Measurements from ENCODE around the gene CEACAM8. TPM values are rescaled to one million over a fixed set of nuclear protein-coding genes. Genes with fewer than 3 reads are reported as not detected.
A peak's percentile ranks its signal among the peaks of the same experiment; 100 is the strongest.
"Not testable (repeated sequence)": the region's sequence is repeated elsewhere in the genome, so short reads cannot be mapped to it uniquely, and the experiment has no call there.

Gene CEACAM8
- total RNA-seq = 1 to 10 TPM in 1 of 8 experiments, under 1 TPM in 4, not detected in 3; 0.05 to 1.0 (median 0.33) TPM

DNA sequence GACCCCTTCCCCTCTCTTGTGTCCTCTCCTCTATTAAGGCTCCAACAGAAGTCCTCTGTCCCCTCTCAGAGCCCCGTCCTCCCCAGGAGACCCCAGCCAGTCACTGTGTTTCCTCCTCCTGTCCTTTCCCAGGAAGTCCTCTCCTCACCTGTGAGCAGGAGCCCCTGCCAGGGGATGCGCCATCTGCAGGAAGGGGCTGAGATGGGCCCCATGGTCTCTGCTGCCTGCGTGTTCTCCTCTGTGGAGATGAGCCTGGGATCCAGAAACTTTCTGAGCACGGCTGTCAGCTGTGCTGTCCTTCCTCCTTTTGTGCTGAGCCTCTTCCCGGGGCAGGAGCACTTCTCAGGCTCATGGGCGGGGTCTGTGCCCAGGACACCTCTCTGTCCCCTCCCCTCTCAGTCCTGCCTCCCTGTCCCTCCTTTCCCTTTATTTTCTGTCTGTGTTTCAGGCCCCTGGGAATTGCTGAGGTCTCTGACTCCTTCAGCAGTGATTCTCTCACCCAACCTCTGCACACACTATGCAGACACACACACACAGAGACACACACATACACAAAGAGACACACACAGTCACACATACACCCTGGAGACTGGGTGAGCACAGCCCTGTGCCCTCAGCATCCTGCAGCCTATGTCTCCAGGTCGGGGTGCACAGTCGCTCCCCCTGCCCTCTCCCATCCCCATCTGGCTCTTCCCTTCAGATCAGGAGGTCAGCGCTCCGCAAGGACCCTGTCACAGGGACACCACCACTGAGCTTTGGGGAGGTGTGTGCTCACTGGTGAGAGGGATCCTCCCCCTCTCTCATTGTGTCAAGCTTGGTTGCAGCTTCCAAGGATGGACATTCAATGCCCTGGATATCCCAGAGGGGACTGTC is at the start of gene CEACAM8:
Gene CEACAM8 (minus strand): TSS at position 308 of the 873 bp plus-strand sequence. CDS start 96 bp downstream, at position 212.
- H3K4me1 ChIP-seq (replicated peaks in 1 of 2) = no peaks in the 10 kb centered on the region
- no peak for ATAC-seq (replicated peaks in 6 of 8)
- 0 to 40% (median 34%) methylated on average over 1 to 4 of the region's 10 CpGs; no CpG with 5 or more reads in 6 of the 10 experiments for WGBS, 10 experiments
- no peak within 1 kb of the TSS for H3K27ac ChIP-seq
- no peak within 1 kb of the TSS for H3K4me3 ChIP-seq
- in situ Hi-C loops (cut with MboI; ENCODE audit: low pct_unique_long_range_greater_than_20kb in 2 of 9, low sequenced_read_pairs in 9 of 9, unreplicated experiment in 9 of 9) = no loop called here

DNA sequence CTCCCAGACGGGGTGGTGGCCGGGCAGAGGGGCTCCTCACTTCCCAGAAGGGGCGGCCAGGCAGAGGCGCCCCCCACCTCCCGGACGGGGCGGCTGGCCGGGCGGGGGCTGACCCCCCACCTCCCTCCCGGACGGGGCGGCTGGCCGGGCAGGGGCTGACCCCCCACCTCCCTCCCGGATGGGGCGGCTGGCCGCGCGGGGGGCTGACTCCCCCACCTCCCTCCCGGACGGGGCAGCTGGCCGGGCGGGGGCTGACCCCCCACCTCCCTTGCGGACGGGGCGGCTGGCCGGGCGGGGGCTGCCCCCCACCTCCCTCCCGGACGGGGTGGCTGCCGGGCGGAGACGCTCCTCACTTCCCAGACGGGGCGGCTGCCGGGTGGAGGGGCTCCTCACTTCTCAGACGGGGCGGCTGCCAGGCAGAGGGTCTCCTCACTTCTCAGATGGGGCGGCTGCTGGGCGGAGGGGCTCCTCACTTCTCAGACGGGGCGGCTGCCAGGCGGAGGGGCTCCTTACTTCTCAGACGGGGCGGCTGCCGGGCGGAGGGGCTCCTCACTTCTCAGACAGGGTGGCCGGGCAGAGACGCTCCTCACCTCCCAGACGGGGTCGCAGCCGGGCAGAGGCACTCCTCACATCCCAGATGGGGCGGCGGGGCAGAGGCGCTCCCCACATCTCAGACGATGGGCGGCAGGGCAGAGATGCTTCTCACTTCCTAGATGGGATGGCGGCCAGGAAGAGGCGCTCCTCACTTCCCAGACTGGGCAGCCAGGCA is 44.8 kb upstream of the CEACAM8 start:
- in situ Hi-C loops (cut with MboI; ENCODE audit: low pct_unique_long_range_greater_than_20kb in 2 of 9, low sequenced_read_pairs in 9 of 9, unreplicated experiment in 9 of 9); H3K4me3 ChIP-seq; H3K27ac ChIP-seq; ATAC-seq (replicated peaks in 6 of 8); H3K4me1 ChIP-seq (replicated peaks in 1 of 2): not testable (repeated sequence)
- WGBS, 10 experiments = no CpG with 5 or more reads among the region's 58 CpGs

DNA sequence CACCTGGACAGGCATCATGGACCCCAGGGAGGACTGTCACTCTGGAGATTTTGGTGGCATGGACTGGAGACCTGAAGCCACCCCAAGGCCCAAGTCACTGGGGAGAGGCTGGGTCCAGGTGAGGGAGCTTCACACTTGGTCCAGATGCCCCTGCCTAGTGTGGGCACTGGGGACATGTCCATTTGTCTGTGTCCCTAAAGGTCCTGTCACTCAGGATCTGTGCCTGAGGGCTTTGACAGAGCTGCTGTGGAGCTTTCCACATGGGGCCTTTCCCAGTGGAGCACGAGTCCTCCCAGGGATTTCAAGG is 40.5 kb upstream of the CEACAM8 start:
- H3K4me1 ChIP-seq (replicated peaks in 1 of 2) = no peaks in the 10 kb centered on the region
- 40 to 100% (median 60%) methylated on average over 1 of the region's 1 CpG; no CpG with 5 or more reads in 7 of the 10 experiments for WGBS, 10 experiments
- H3K4me3 ChIP-seq = no peak overlapping the region
- no peak overlapping the region for H3K27ac ChIP-seq
- in situ Hi-C loops (cut with MboI; ENCODE audit: low pct_unique_long_range_greater_than_20kb in 2 of 9, low sequenced_read_pairs in 9 of 9, unreplicated experiment in 9 of 9) = no loop called here
- ATAC-seq (replicated peaks in 6 of 8) = no peak

DNA sequence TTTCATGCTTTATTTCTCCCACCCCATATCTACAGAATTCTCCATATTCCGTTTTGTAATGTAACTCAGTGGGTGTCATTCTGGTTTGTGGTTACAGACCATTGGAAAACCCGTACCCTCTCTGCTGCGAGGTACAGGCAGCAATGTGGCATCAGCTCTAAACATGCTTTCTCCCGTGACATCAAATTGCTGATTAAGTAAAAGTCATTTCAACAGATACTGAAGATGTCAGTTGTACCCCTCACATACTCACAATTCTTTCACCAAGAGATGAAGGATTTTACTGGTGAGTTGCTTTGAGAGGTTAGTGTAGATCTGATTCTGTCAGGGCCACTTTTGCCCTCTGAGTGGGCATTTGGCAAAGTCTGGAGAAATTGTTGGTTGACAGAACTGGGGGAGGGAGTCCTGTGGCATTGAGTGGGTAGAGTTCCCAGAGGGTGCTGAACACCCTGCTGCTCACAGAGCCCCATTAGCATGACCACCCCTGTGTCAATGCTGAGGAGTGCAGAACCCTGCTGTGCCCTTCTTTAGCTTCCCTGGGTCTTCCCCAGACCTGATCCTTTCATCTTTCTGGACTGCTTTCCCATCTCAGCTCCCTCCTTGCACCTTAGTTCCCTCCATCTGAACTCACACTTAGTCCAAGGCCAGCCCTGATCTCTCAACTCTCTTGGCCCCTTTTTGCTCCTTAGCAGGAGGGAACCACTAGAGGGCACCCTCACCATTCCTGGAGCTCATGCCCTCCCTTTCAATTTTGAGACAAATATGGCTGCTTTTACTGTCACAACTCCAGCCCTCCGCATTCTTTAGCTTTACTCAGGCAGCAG is 39.9 kb upstream of the CEACAM8 start:
- Histone ChIP-seq H3K4me1 (replicated peaks in 1 of 2) (no peaks in the 10 kb centered on the region), H3K4me3 (no peak overlapping the region), H3K27ac (no peak overlapping the region)
- 17 to 73% (median 55%) methylated on average over 2 to 5 of the region's 5 CpGs; no CpG with 5 or more reads in 2 of the 10 experiments for WGBS, 10 experiments
- in situ Hi-C loops (cut with MboI; ENCODE audit: low pct_unique_long_range_greater_than_20kb in 2 of 9, low sequenced_read_pairs in 9 of 9, unreplicated experiment in 9 of 9) = no loop called here
- ATAC-seq (replicated peaks in 6 of 8) = peak in 3 of 8 experiments; percentile 58 to 82 (median 60)

DNA sequence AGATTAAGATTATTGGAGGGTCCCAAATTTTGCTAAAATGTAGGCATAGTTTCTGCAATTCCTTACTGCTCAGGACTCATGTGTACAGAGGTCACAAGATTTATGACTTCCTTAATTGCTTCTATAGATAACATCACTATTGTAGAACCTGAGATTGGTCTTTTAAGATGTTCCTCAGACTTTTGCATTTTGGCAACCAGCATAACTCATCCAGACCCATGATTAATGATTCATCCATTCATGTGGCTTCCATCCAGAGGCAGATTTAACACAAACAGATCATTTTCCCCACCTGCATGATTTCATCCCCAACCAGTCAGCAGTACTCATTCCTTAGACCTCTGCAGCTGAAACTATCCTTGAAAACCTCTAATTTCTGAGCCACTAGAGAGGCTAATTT is 34.5 kb upstream of the CEACAM8 start:
- in situ Hi-C loops (cut with MboI; ENCODE audit: low pct_unique_long_range_greater_than_20kb in 2 of 9, low sequenced_read_pairs in 9 of 9, unreplicated experiment in 9 of 9) = no loop called here
- no peak for ATAC-seq (replicated peaks in 6 of 8)
- Histone ChIP-seq H3K4me3 (no peak overlapping the region), H3K4me1 (replicated peaks in 1 of 2) (no peaks in the 10 kb centered on the region), H3K27ac (no peak overlapping the region)

DNA sequence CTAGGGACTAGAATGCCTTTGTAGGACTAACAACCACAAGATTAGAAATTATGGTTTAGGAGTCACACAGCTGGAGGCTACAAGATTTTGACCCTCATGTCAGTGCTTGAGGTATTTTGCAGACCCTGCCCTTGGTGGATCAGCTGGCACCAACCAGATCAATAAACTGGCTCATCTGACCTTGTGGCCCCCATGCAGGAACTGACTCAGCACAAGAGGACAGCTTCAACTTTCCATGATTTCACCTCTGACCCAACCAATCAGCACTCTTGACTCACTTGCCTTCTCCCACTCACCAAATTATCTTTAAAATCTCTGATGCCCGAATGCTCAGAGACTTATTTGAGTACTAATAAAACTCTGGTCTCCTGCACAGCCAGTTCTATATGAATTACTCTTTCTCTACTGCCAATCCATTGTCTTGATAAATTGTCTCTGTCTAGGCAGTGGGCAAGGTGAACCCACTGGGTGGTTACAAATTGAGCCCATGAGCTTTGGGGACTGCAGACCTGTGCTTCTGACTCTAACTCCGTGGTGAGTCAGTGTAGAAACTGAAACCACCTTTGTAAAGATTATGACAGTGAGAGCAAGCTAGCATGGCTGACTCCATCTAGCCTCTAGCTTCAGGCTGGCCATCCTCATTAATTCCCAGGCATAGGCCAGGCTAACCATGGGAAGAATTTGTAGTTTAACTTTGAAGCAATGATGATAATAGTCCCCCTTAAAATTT is 33.9 kb upstream of the CEACAM8 start:
- Histone ChIP-seq H3K27ac (no peak overlapping the region), H3K4me3 (no peak overlapping the region), H3K4me1 (replicated peaks in 1 of 2) (no peaks in the 10 kb centered on the region)
- 0 to 76% (median 13%) methylated on average over 1 to 2 of the region's 2 CpGs; no CpG with 5 or more reads in 2 of the 10 experiments for WGBS, 10 experiments
- no peak for ATAC-seq (replicated peaks in 6 of 8)
- in situ Hi-C loops (cut with MboI; ENCODE audit: low pct_unique_long_range_greater_than_20kb in 2 of 9, low sequenced_read_pairs in 9 of 9, unreplicated experiment in 9 of 9) = no loop called here

DNA sequence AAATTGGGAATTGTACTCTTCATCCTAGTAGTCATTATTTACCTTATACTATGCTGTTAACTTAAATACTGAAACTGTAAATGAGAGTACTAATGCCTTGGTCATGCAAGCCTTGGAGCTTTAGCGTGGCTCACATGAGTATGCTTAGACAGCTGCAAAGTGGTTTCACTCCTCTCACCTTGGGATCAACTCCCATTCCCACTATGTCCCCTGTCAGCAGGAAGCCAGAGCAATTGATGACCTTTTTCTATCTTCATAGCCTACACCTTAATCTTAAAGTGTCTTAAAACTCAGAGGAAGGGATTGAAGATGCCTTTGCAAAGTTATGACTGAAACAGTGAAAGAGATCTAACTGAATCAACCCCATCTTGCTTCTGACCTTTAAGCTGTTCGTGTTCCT is 33.2 kb upstream of the CEACAM8 start:
- H3K4me1 ChIP-seq (replicated peaks in 1 of 2) = no peaks in the 10 kb centered on the region
- no peak for ATAC-seq (replicated peaks in 6 of 8)
- 0 to 50% (median 13%) methylated on average over 1 to 2 of the region's 2 CpGs; no CpG with 5 or more reads in 2 of the 10 experiments for WGBS, 10 experiments
- H3K27ac ChIP-seq = no peak overlapping the region
- in situ Hi-C loops (cut with MboI; ENCODE audit: low pct_unique_long_range_greater_than_20kb in 2 of 9, low sequenced_read_pairs in 9 of 9, unreplicated experiment in 9 of 9) = no loop called here
- H3K4me3 ChIP-seq = no peak overlapping the region

DNA sequence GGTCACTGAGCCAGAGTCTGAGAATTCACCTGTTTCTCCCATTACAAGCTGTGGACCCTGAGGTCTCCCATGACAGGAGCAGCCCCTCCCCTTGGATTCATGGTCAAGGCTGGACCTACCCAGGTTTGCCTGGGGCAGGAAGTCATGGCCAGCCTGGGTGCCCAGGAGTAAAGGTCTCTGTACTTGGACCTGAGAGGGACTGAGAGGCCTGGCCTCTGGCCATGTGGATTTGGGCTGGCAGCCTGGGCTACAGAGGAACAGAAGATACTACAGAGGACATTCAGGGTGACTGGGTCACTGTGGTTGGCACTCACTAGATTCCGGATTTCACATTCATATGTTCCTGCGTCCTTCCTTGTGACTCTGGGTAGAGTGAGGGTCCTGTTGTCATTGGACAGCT is 31.5 kb upstream of the CEACAM8 start:
- 20 to 65% (median 40%) methylated on average over 1 to 2 of the region's 2 CpGs; no CpG with 5 or more reads in 7 of the 10 experiments for WGBS, 10 experiments
- H3K4me3 ChIP-seq = no peak overlapping the region
- in situ Hi-C loops (cut with MboI; ENCODE audit: low pct_unique_long_range_greater_than_20kb in 2 of 9, low sequenced_read_pairs in 9 of 9, unreplicated experiment in 9 of 9) = no loop called here
- no peaks in the 10 kb centered on the region for H3K4me1 ChIP-seq (replicated peaks in 1 of 2)
- ATAC-seq (replicated peaks in 6 of 8) = no peak
- H3K27ac ChIP-seq = no peak overlapping the region

DNA sequence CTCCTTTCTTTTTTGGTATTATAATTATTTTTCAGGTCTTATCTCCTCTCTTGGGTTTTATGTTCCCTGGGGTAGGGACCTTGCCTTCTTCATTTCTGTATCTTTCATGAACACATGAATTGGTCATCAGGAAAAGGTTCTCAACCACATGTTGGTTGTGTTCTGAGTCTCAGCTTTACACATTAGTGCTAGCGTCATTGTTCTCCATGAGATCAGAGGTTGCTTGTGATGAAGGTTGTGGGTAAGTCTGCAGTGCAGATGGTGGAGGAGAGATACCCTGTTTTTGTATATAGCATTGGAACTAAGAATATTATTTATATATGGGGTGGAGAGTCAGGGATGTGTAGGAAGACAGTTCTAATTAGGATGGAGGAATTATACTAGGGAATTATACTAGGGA is 24.5 kb upstream of the CEACAM8 start:
- Histone ChIP-seq H3K27ac (no peak overlapping the region), H3K4me1 (replicated peaks in 1 of 2) (no peaks in the 10 kb centered on the region), H3K4me3 (no peak overlapping the region)
- 0 to 86% (median 71%) methylated on average over 1 of the region's 1 CpG; no CpG with 5 or more reads in 3 of the 10 experiments for WGBS, 10 experiments
- in situ Hi-C loops (cut with MboI; ENCODE audit: low pct_unique_long_range_greater_than_20kb in 2 of 9, low sequenced_read_pairs in 9 of 9, unreplicated experiment in 9 of 9) = no loop called here
- no peak for ATAC-seq (replicated peaks in 6 of 8)

DNA sequence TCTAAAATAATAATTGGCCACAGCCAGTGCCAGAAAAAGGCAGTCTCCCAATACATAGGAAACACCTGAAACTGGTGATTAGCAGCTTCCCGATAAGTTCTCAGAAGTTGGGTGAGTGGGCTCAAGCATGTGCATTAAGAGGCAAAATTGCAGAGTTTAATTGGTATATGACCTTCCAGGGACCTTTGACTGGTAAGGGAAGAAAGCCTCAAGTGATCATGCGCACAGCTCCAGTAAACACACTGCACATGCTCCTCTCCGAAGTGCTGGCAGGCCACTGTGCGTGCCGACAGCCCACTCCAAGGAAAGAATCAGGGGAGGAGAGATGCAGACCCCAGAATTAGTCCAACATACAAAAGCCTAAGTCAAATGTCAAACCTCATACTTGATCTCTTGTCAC is 18.9 kb upstream of the CEACAM8 start:
- WGBS, 10 experiments = 20 to 95% (median 68%) methylated on average over 1 to 5 of the region's 5 CpGs; no CpG with 5 or more reads in 2 of the 10 experiments

DNA sequence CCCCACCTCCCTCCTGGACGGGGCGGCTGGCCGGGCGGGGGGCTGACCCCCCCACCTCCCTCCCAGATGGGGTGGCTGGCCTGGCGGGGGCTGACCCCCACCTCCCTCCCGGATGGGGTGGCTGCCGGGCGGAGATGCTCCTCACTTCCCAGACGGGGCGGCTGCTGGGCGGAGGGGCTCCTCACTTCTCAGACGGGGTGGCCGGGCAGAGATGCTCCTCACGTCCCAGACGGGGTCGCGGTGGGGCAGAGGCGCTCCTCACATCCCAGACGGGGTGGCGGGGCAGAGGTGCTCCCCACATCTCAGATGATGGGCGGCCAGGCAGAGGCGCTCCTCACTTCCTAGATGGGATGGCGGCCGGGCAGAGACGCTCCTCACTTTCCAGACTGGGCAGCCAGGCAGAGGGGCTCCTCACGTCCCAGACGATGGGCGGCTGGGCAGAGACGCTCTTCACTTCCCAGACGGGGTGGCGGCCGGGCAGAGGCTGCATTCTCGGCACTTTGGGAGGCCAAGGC is 15.7 kb upstream of the CEACAM8 start:
- ATAC-seq (replicated peaks in 6 of 8); in situ Hi-C loops (cut with MboI; ENCODE audit: low pct_unique_long_range_greater_than_20kb in 2 of 9, low sequenced_read_pairs in 9 of 9, unreplicated experiment in 9 of 9); H3K4me1 ChIP-seq (replicated peaks in 1 of 2); H3K27ac ChIP-seq; H3K4me3 ChIP-seq: not testable (repeated sequence)
- no CpG with 5 or more reads among the region's 33 CpGs for WGBS, 10 experiments

More for the DNA sequence above, 18.9 kb upstream of the CEACAM8 start:
- no peak for ATAC-seq (replicated peaks in 6 of 8)
- no peak overlapping the region for H3K27ac ChIP-seq
- H3K4me1 ChIP-seq (replicated peaks in 1 of 2) = no peaks in the 10 kb centered on the region
- H3K4me3 ChIP-seq = no peak overlapping the region
- in situ Hi-C loops (cut with MboI; ENCODE audit: low pct_unique_long_range_greater_than_20kb in 2 of 9, low sequenced_read_pairs in 9 of 9, unreplicated experiment in 9 of 9) = no loop called here

DNA sequence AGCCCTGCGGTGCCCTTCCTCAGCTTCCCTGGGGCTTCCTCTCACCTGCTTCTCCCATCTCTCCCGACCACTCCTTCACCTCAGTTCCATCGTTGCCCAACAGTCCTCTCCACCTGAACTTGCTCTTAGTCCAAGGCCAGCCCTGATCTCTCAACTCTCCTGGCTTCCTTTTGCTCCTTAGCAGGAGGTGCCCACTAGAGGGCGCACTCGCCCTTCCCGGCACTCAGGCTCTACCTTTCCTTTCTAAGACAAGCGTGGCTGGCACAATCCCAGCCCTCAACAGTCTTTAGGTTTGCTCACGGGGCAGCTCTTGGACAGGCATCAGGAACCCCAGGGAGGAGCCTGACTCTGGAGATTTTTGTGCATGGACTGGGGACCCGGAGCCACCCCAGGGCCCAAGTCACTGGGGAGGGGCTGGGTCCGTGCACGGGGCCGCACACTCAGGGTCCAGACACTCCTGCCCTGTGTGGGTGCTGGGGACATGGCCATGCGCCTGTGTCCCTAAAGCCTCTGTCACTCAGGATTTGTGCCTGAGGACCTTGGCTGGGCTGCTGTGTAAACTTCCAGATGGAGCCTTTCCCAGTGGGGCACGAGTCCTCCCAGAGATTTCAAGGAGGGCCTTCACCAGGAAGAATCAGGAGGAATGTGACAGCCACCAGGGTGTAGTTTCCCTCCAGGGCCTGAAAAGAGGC is 12.1 kb upstream of the CEACAM8 start:
- Histone ChIP-seq H3K4me1 (replicated peaks in 1 of 2) (no peaks in the 10 kb centered on the region), H3K4me3 (no peak overlapping the region), H3K27ac (no peak overlapping the region)
- peak in 3 of 8 experiments; percentile 87 to 92 (median 90) for ATAC-seq (replicated peaks in 6 of 8)
- in situ Hi-C loops (cut with MboI; ENCODE audit: low pct_unique_long_range_greater_than_20kb in 2 of 9, low sequenced_read_pairs in 9 of 9, unreplicated experiment in 9 of 9) = no loop called here
- 0 to 80% (median 11%) methylated on average over 1 to 6 of the region's 14 CpGs; no CpG with 5 or more reads in 4 of the 10 experiments for WGBS, 10 experiments

Measured in motor neuron (in vitro differentiated cells).